NCI-H1092 treated with DMSO at 0.1 percent for 48 hours (cell line): ENCODE measurements around the gene DPP10.
"Not testable (repeated sequence)": the region's sequence is repeated elsewhere in the genome, so short reads cannot be mapped to it uniquely, and the experiment has no call there.

Source experiments
- DNase-seq: peaks from one replicate; lab custom pipeline; 2025; lab: John Stamatoyannopoulos, UW

DPP10 gene

DNA sequence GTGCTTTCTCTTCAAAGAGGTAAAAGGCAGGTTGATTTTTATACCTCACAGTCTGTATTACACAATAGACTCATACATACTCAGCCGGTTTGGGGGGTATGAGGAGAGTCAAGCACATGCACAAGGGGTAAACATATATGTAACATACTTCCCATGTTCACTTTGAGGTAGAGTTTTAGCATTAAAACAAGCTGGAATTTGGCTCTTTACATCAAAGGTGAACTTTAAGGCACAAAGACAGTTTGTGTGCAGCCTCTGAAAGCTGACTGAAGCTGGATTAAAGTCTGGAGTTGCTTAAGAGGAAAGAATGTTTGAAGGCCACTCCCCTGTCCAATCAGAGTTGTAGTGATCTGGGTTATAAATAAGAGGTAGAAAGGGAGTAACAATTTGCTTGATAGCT lies 282.0 kb downstream of the DPP10 start:
- DNase-seq = no peak

DNA sequence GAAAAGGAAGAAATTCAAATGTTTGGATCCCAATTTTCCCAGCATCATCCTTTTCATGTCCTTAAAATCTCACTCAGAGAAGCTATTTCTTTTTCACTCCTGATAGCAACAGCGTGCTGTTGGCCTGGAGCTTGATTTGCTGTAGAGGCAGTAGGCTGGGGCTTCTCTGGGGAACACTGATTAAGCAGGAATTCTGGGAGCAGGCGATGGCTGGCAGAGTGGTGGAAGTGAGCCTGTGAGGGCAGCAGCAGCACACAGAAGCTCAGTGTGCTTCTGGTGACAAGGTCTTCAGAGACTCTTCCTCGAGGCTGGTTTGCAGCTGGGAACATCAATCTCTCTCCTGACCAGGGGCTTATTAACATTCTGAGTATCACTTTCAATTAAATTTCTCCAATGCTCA lies 284.6 kb downstream of the DPP10 start:
- no peak for DNase-seq

DNA sequence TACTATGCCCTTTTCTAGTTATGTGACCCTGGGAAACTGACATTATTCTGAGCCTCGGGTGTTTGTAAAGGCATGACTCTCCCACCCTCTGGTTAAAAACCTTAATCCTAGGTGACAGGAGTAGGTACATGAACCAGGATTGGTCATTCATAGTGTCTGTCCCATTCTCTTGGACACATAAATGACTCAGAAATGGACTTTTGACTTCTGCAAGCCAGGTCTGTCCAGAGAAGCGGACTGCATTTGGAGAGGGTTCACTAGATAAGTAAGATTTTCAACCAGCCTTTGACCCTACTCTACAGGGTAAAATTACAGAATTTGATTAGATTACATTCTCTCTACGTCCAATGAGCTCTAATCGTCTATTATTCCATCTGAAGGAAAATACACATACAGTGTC lies 285.9 kb downstream of the DPP10 start:
- DNase-seq = no peak

DNA sequence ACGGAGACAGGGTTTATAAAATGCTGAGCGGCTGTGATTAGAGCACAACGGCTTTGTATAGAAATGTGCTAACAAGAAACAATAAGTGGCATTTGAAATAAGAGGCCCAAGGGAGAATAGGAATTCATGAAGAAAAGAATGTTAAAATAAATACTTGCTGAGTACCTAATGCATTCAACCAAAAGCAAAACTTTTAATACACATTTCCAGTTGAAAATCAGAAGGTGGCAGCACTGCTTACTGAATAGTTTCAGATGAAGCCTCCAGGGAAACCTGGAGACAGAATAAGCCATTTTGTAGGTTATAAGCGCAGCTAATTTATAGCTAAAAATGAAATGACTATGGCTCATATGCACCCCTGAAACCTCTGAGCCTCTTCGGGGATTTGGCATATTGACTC lies 286.6 kb downstream of the DPP10 start:
- peak; percentile 2 for DNase-seq

DNA sequence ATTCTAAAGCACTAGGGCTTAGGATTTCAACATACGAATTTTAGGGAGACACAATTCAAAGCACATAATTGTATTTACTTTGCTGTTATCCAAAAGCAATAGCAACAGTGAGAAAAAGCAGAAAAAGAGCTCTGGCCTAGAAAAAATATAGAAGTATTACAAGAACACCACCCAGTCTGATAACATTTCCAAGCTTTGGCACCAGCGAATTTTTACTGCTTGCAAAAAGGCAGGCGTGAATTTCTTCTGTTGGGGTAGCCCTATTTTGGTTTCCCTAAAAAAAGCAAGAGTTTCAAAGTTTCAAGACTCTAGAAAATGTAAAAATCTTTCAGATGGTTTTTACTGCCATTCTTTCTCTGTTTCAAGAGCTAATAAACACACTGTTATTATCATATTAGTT lies 292.7 kb downstream of the DPP10 start:
- DNase-seq = no peak

DNA sequence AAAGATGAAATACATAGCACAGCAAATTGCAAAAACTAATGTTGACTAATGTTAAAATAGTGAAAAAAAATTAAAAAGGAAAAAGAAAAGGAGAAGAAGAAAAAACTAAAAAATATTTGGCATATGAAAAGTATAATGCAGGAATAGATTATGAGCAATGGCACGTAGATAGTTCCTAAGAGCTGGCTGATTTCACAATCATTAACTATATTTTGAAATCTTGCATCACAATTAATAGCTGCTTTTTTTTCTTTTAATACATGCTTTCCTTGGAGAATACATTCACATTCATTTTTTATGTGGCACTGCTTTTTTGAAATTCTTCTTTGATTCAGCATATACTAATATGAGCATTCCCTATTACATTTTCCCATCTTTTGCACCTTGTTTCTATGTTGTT lies 299.8 kb downstream of the DPP10 start:
- no peak for DNase-seq

DNA sequence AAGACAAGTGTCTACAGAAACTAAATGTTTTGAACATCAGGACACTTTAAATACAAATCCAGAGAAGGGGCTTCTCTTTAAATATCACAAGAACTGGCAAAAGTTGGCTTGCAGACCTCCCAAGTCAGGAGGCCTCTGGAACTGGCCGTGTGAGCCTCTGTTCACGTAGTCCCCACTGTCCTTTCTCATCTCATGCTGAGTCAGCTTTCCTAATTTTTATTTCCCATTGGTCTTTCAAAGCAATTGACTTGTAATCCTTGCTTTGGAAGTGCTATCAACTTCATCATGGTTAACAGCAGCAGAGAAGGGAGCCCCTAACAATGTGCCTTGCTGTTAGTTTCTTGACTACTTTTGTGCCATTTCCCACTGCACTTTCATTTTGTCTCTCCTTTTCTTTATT lies 303.3 kb downstream of the DPP10 start:
- no peak for DNase-seq

DNA sequence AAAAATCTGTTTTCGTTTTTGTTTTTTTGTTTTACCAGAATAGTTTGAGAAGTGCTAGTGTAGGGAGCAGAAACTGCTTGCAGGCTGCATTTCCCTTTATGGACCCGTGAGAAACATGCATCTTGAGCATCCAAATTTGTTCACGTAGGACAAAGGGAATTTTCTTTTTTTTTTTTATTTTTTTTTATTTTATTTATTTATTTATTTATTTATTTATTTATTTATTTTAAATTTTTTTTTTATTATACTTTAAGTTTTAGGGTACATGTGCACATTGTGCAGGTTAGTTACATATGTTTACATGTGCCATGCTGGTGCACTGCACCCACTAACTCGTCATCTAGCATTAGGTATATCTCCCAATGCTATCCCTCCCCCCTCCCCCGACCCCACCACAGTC lies 305.7 kb downstream of the DPP10 start:
- DNase-seq = not testable (repeated sequence)

DNA sequence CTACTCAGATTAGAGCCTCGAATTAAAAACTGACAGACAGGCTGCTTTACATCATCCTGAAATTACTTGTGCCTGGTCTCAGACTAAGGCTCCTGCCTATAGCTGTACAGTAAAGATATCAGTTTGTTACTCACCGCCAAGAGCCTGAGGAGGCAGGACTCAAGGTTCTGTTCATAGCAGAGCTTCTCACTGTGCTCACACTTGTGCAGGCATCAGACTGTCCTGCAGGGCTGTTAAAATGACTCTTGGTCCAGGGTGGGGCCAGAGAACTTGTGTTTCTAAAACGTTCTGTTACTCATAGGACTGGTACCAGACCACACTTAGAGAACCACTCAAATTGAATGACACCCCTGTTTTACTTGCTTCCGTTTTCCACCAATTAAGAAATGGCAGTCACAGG lies 310.0 kb downstream of the DPP10 start:
- no peak for DNase-seq

DNA sequence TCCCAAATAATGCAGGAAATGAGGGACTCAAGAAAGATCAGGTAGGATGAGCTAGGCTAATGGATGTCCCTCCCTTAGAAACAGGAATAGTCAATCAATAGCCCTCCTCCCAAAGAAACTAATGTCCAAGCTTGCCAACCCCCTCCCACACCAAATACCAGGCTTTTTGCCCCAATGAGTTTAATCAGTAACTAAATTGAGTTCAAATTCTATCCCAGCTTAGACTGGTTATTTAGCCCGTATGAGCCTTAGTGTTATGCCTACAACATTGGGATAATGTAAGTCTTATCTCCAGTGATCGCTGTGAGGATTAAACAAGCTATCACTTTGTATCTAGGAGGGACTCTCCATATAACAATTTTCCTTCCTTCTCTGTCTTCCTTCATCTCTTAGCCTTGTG lies 310.7 kb downstream of the DPP10 start:
- no peak for DNase-seq

DNA sequence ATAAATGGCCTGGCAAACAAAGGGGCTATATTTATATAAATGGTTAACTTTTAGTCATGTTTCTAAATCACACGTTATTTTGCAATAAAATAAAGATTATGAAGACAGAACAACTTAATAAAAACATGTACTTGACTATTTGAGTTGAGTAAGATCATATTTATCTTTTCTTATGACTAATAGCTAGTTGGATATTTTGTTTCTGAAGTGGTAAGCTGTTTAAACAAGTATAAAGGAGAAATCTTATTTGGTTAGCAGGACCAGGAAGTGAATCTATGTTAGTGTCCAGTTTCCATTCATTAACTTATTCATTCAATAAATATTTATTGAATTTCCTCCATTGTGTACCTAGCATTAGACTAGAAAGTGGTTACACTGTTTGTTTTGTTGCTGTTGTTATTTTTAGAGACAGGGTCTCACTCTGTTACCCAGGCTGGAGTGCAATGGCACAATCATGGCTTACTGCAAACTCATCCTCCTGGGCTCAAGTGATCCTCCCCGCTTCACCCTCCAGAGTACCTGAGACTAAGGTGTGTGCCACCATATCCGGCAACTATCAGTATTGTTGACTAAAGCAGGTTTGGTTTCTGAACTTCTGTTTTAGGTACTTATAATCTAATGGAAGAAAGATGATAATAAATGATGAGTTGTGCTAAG lies 312.6 kb downstream of the DPP10 start:
- peak; percentile 31 for DNase-seq

DNA sequence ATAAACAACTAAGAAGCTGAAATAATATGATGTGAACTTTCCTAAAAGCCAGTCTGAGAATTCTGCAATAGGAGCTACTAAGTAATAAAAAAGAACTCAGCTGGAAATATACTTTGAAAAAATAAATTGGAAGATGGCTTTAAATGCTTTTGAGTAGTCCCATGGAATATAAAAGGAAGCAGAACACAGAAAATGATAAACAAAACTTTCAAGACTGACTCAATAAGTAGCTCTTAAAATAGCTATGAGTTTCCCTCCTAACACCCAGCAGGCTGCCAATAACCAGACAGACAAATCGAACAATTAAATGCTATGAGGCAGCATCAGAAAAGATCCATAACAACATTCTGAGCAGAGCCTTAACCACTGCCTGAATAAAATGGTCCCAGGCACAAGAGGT lies 319.9 kb downstream of the DPP10 start:
- no peak for DNase-seq

DNA sequence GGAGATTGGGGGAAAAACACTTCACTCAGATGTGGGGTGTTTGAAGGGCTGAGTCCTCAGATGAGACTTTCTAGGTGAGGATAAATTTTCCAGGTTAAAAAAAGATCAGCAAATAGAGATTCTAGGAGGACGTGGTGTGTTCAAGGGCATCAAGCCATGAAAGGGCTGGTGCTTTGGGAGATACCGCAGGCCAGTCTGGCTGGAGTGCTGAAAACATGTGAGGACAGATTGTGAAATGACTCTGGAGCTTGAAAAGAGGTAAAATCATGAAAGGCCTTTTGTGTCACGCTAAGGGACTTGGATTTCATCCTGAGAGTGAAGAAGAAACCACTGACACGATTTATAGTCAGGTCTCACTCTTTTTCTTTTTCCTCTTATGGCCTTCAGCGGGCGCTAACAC lies 320.5 kb downstream of the DPP10 start:
- no peak for DNase-seq

DNA sequence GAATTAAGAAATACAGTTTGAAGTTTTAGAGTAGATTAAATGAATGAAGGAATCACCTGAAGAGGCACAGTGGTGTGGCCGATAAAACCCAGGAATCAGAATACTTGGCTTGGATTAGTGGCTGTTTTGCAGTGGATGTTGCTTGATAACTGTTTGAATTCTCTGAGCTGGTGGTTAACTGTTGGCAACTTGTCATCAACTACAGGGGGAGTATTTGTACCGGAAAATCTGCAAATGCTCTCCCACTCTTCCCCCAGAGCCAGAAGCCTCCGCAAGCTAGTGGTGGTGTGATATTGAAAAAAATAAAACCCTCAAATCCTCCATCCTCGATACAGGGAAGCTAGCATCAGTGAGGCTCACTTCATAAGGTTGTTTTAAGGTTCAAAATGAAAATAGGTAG lies 326.7 kb downstream of the DPP10 start:
- no peak for DNase-seq

DNA sequence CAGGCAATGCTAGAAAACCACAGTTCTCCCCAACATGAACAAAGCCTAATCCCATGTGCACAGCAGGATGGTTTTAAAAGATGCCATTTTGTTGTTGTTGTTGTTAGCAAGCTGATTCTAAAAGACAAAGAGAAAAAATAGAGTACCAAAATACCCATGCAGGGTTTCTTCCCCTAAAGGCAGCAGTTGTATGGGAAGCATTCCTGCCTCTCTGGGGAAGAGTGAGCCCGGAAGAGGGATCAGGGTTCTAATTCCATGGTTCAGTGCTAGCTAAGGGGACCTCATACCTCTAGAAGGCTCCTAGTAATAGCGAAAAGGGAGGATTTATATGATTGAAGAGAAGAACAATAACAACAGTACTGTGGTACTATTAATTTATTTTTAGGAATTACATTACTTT lies 327.6 kb downstream of the DPP10 start:
- DNase-seq = no peak

DNA sequence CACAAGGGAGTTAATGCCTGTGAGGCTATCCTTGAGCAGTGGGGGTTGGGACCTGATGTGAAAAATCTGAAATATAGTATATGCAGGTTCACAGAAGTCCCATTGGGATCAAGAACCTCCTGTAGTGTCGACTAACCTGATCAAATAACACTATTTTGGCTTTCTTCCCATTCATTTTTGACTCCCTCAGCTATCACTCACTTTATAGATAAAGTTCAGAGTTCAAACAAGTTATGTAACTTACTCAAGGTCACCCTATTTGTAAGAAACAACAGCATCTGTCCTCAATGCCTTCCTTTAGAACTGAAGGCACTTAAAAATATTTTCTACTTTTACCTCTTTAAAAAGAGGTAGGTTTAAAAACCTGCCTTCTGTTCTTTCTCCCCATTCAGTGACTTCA lies 341.6 kb downstream of the DPP10 start:
- DNase-seq = no peak

DNA sequence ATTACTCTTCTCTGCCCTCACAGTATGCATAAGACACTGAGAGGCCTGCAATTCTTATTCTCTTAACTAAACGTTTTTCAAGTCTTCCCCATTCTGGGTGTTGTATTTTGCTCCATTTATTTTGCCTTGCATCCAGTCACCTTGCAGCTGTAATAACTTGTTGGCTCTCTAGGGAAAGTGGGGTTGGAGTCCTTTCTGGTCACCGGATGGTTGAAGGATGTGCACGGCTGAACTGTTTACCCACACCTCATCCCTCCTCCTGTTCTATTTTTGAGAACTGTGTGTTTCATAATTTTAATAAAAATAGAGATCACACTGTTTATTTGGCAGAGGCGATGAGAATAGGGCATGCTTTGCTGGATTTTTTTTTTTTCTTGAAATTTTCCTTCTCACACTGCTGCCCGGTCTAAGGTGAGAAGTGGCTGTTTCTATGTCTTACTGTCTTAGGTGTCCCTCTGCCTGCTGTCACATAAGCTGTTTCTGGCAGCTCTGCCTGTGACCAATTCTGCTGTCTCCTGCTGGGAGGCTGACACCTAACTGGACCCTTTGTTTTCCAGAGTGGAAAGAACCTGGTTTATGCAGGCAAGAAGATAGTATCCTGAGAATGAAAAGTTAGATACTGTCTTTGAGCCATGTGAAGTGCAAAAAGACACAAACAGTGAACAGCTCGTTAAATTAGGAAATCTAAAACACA lies 342.6 kb downstream of the DPP10 start:
- DNase-seq = no peak

DNA sequence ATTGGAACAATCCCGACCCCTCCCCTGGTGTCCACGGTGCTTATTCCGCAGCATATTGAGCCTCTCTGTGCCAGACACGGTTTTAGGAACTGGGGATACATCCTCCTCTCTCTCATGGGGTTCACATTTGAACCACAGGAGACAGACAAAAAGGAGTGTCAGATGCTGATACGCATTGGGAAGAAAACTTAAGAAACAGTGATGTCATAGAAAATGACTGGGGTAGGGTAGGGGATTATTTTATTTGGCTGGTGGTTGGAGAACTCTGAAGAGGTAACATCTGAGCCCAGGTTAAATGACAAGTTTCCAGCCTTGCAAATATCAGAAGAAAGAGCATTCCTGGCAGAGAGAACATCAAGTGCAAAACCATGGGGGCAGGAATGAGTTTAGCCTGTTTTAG lies 344.5 kb downstream of the DPP10 start:
- DNase-seq = no peak

DNA sequence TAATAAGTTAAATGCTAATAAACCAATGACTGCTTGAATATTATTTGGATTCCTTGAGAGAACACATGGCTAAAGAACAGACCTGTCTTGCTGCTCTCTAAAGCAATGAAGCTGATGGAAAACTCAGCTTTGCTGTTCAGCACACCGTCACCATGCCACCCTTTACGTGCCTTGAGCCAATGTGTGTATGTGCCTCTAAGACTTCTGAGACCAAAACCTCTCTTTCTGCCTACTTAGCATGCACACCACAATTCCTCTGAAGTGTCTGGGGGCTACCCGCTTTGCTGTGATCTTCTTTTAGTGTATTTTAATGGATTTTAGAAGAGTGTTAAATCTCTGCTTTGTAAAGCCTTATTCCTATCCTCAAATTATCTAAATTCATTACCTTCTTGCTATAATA lies 345.0 kb downstream of the DPP10 start:
- DNase-seq = no peak

DNA sequence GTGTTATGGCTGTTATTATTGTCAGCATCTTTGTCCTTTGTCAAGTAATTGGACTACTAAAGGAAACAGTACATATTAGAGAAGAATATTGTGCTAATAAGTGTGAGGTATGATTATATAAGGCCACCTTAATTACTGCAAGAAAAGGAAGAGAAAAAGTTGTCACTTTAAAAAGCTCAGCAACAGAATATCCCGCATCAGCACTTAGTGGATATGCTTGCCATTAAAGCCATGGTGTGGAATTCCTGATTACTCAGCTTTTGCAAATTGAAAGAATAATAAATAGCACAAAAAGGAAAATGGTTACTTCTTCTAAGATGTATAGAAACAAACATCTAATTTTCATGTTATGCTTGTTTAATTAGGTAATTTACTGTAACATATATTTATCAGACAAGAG lies 347.5 kb downstream of the DPP10 start:
- DNase-seq = no peak

DNA sequence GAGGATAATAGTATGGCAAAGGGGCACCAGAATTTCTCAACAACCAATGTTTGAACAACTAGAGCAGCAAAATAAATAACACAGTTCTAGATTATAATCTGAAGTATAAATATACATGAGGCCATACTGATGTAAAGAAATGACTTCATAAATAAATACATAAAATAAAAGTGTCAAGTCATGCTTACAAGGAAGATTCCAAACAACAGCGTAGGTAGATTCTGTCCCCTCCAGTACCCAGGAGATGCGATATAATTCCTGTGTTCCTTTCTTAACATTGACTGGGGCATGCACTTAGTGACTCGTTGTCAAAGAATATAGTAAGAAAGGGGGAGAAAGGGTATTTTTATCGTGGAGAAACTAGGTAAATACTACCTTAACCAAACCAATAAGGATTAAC lies 355.1 kb downstream of the DPP10 start:
- DNase-seq = no peak

DNA sequence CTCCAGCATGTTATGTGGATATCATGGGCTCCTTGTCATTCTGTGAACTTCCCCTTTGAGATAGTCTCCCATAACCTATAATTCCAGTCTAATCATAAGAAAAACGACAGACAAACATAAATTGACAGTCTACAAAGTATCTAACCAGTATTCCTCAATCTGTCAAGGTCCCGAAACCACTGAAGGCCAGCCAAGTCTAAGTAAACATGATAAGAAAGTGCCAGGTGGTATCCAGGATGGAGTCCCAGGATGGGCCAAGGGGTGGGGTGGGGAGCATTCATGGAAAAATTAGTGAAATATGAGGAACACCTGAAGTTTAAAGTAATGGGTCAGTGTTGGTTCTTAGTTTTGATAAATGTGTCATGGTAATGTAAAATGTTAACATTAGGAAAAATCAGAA lies 355.5 kb downstream of the DPP10 start:
- no peak for DNase-seq

DNA sequence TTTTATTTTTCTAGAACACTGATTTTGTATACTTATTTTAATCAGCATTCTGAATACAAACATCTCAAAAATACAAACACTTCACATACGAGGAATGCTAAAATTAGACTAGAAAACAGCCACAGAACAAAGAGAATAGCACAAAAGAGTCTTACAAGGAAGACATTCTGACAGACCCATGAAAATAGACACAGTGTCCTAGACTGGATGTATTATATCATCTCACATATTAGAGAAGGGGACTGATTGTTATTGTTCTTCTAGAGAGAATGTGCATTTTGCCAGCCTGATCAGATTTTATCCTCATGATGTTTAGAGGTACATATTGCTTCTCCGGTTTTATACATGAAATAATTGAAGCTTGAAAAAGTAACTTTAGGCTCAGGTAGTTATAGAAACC lies 357.9 kb downstream of the DPP10 start:
- DNase-seq = no peak

DNA sequence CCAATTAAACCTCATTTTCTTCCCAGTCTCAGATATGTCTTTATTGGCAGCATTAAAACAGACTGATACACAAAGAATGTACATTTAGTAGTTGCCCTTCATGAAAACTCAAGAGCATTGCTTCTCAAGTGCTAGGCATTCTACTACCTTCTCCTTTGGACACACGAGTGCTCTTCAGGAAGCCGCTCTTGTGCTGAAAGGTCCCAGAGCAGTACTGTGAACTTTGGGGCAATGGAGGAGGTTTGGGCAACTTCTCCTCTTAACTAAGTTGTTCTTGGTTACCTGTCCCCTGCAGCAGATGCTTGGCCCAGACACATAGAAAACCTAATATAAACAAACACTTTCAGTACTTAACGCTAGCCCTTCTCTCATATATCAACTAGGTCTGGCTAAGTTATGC lies 362.8 kb downstream of the DPP10 start:
- no peak for DNase-seq
